Measurements from ENCODE around the gene INVS.
"Not testable (repeated sequence)": the region's sequence is repeated elsewhere in the genome, so short reads cannot be mapped to it uniquely, and the experiment has no call there.

The INVS gene

GRCh38 chr9:100098887-100099721 is at the start of gene INVS, which contains the start of gene ERP44:
Gene INVS, plus strand, starts transcription at chr9:100099243. Its CDS starts 5,279 bp downstream, at chr9:100104522.
Gene ERP44, minus strand, starts transcription at chr9:100099000. Its CDS starts 160 bp downstream, at chr9:100098840.
- peak; percentile 86 to 92 for DNase-seq (ENCODE audit: low read depth in 1 of 2, low spot score in 1 of 2)

GRCh38 chr9:100049551-100049950 is 49.5 kb upstream of the INVS start:
- DNase-seq (ENCODE audit: low read depth in 1 of 2, low spot score in 1 of 2) = no peak

GRCh38 chr9:100052375-100052774 is 46.7 kb upstream of the INVS start:
- DNase-seq (ENCODE audit: low read depth in 1 of 2, low spot score in 1 of 2) = no peak

- no peak for DNase-seq (ENCODE audit: low read depth in 1 of 2, low spot score in 1 of 2)
These were observed 42.5 kb upstream of the INVS start for GRCh38 chr9:100056561-100056960.

GRCh38 chr9:100057624-100058023 is 41.4 kb upstream of the INVS start:
- DNase-seq (ENCODE audit: low read depth in 1 of 2, low spot score in 1 of 2) = no peak

GRCh38 chr9:100058699-100059579 is 40.1 kb upstream of the INVS start:
- no peak for DNase-seq (ENCODE audit: low read depth in 1 of 2, low spot score in 1 of 2)

- DNase-seq (ENCODE audit: low read depth in 1 of 2, low spot score in 1 of 2) = not testable (repeated sequence)
These were observed 36.4 kb upstream of the INVS start for GRCh38 chr9:100062683-100063082.

- no peak for DNase-seq (ENCODE audit: low read depth in 1 of 2, low spot score in 1 of 2)
These were observed 35.9 kb upstream of the INVS start for GRCh38 chr9:100063185-100063584.

GRCh38 chr9:100064872-100065581 is 34.0 kb upstream of the INVS start:
- DNase-seq (ENCODE audit: low read depth in 1 of 2, low spot score in 1 of 2) = no peak

- no peak for DNase-seq (ENCODE audit: low read depth in 1 of 2, low spot score in 1 of 2)
These were observed 32.5 kb upstream of the INVS start for GRCh38 chr9:100066539-100066938.

GRCh38 chr9:100067990-100068389 is 31.1 kb upstream of the INVS start:
- DNase-seq (ENCODE audit: low read depth in 1 of 2, low spot score in 1 of 2) = not testable (repeated sequence)

GRCh38 chr9:100069068-100069467 is 30.0 kb upstream of the INVS start:
- DNase-seq (ENCODE audit: low read depth in 1 of 2, low spot score in 1 of 2) = not testable (repeated sequence)

- DNase-seq (ENCODE audit: low read depth in 1 of 2, low spot score in 1 of 2) = no peak
These were observed 28.7 kb upstream of the INVS start for GRCh38 chr9:100070104-100071041.

- DNase-seq (ENCODE audit: low read depth in 1 of 2, low spot score in 1 of 2) = no peak
These were observed 27.8 kb upstream of the INVS start for GRCh38 chr9:100071271-100071670.

- DNase-seq (ENCODE audit: low read depth in 1 of 2, low spot score in 1 of 2) = no peak
These were observed 26.2 kb upstream of the INVS start for GRCh38 chr9:100072805-100073204.

- no peak for DNase-seq (ENCODE audit: low read depth in 1 of 2, low spot score in 1 of 2)
These were observed 24.9 kb upstream of the INVS start for GRCh38 chr9:100074093-100074492.

- no peak for DNase-seq (ENCODE audit: low read depth in 1 of 2, low spot score in 1 of 2)
These were observed 24.1 kb upstream of the INVS start for GRCh38 chr9:100074989-100075388.

- DNase-seq (ENCODE audit: low read depth in 1 of 2, low spot score in 1 of 2) = not testable (repeated sequence)
These were observed 22.8 kb upstream of the INVS start for GRCh38 chr9:100076256-100076655.

GRCh38 chr9:100082782-100083181 is 16.3 kb upstream of the INVS start:
- DNase-seq (ENCODE audit: low read depth in 1 of 2, low spot score in 1 of 2) = no peak

- DNase-seq (ENCODE audit: low read depth in 1 of 2, low spot score in 1 of 2) = no peak
These were observed 15.5 kb upstream of the INVS start for GRCh38 chr9:100083448-100084127.
